GM10266 (cell line): ENCODE data around the gene MB.
"Not testable (repeated sequence)": the region's sequence is repeated elsewhere in the genome, so short reads cannot be mapped to it uniquely, and the experiment has no call there.

Source experiments
- DNase-seq: peaks from one replicate; pipeline ENCODE4 v3.0.0; 2012; ENCODE audit errors: extremely low spot score
- TF ChIP-seq, protein P1 (sequence below): IDR thresholded peaks from 2 replicates; pipeline ENCODE4 v1.5.1; 2012; ENCODE audit warnings: mild to moderate bottlenecking, low read depth; ENCODE audit not compliant: control insufficient read depth, insufficient read depth; ENCODE audit errors: missing control alignments

The MB gene

DNA sequence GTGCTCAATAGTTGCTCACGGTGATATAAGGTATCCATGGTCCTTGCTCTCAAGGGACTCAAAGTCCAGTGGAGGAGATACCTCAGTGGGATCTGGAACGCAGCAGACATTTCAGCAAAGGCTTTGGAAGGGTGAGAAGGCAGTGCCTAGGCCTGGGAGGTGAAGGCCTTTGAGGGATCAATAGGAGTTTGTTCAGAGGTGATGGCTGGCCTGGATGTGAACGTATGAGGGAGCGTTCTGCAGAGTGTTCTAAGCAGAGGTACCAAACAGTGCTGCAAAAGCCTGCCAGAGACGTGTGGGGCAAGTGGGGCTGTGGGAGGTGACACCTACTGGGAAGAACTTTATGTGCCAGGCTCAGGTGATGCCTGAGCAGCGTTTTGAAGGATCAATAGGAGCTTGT lies 7.4 kb upstream of the MB start:
- TF ChIP-seq, protein P1, sequence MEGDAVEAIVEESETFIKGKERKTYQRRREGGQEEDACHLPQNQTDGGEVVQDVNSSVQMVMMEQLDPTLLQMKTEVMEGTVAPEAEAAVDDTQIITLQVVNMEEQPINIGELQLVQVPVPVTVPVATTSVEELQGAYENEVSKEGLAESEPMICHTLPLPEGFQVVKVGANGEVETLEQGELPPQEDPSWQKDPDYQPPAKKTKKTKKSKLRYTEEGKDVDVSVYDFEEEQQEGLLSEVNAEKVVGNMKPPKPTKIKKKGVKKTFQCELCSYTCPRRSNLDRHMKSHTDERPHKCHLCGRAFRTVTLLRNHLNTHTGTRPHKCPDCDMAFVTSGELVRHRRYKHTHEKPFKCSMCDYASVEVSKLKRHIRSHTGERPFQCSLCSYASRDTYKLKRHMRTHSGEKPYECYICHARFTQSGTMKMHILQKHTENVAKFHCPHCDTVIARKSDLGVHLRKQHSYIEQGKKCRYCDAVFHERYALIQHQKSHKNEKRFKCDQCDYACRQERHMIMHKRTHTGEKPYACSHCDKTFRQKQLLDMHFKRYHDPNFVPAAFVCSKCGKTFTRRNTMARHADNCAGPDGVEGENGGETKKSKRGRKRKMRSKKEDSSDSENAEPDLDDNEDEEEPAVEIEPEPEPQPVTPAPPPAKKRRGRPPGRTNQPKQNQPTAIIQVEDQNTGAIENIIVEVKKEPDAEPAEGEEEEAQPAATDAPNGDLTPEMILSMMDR, result no peak
- DNase-seq, result no peak

DNA sequence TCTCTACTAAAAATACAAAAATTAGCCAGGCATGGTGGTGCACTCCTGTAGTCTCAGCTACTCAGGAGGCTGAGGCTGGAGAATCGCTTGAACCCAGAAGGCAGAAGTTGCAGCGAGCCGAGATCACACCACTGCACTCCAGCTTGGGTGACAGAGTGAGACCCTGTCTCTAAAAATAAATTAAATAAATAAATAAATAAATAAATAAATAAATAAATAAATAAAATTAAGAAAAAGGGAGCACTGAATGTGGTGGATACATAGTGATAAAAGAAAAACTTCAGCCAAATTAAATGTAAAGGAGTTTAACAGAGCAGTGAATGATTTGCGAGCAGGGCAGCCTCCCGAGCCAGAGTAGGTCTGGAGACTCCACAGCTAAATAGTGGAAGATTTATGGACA lies 6.8 kb upstream of the MB start:
- not testable (repeated sequence) for DNase-seq

DNA sequence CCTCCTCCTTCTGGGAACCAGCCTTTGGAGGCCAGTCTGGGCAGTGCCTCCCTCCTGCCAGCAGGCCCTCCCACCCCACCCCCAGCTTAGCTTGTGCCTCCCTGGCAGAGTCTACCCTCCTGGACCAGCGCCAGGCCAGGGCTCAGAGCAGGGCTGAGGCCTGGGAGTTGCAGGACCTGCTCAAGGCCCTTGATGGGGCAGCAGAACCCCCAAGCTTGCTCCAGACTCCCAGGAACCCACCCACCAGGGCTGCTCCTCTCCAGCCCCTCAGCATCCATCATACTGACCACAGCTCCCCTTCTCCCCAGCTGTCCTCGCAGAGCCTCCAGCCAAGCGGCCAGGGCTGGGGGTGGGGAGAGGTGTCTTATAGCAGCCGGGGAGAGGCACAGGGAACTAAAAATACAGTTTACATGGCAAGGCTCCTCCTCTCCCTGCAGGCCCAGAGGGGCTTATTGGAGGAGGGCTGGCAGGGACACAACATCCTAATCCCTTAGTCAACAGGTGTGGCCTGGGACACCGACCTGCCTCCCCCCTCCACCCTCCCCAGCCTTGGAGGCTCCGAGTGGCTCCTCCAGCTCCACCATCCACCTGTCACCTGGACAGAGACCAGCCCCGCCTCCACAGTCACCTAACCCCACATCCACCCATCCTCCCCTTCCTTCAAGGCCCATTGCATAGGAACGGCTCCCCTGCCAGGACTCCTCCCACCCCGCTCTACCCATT lies 5.2 kb upstream of the MB start:
- TF ChIP-seq, protein P1, result no peak
- DNase-seq, result no peak

DNA sequence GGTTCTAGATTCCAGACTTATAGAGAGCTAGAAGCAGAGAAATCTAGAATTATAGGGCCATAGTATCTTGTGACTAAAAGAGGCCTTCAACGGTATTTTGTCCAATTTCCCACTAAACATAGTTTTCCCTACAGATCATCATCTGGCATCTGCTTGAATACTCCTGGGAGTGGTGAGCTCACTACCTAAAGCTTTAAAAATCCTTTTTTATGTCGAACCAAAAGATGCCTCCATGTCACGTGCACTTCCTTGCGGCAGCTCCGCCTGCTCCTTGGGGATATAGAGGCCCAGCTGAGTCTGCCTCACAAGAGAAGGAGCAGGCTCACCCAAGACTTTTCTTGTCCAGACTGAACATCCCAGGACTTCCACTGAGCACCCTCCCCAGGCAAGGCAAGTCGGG lies 4.3 kb upstream of the MB start:
- TF ChIP-seq, protein P1, result no peak
- no peak for DNase-seq

DNA sequence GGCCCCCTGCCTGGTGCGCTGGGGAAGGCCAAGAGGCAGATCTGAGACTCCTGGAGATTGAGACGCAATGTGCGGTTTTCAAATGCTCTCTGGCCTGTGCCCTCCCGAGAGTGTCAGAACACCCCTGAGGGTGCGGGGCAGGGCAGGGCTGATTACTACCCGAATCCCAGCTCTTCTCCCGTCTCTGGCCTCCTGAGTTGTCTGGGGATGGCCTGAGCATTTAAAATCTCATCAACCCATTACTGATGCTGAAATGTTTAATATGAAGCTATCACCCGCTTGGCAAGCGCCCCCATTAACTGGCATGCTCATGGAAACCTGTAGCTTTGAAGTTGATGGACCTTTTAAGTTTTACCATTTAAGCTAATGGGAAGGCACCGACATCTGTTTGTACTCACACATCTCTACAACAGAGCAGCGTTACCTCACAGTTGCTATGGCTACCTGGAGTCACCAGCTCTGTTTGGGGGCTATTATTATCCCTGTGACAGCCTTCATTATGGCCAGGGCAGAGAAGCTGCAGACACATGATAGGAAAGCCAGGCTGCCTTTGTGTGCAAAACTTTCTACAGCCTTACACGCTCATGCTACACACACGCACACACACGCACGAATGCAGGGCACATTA lies 3.6 kb upstream of the MB start:
- DNase-seq, result no peak
- TF ChIP-seq, protein P1, result no peak

DNA sequence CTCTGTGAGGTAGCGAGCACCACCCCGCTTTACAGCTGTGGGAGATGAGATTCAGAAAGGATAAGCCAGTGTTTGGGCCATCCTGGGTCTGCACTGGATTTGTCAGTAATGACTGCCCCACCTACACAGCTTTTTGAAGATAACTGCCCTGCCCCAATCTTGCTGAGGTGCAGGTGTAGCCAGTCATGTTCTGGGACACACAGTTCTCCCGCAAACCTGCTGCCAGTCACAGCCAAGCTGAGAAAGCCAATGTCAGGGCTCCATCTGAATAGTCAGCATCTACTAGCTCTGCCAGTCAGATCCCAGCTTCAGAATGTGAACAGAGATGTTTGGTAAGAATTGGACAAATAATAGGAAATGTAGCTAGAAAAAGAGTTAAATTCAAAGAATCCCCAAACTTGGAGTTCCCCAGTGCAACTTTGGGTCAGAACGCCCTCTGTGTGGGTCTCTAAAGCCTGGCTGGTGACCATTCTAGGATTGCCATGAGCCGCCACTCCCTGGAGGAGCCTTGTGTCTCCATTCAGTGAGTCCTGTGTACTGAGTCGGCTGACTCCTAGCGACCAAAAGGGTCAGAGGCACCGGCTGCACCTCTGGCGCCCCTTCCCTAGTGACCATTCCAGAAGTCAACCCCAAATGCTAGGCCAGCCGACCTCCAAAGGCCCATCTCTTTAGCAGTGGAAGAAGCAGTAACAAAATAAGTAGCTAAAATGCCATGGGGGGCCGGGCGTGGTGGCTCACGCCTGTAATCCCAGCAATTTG lies 2.4 kb upstream of the MB start:
- DNase-seq, result no peak
- TF ChIP-seq, protein P1, result no peak

DNA sequence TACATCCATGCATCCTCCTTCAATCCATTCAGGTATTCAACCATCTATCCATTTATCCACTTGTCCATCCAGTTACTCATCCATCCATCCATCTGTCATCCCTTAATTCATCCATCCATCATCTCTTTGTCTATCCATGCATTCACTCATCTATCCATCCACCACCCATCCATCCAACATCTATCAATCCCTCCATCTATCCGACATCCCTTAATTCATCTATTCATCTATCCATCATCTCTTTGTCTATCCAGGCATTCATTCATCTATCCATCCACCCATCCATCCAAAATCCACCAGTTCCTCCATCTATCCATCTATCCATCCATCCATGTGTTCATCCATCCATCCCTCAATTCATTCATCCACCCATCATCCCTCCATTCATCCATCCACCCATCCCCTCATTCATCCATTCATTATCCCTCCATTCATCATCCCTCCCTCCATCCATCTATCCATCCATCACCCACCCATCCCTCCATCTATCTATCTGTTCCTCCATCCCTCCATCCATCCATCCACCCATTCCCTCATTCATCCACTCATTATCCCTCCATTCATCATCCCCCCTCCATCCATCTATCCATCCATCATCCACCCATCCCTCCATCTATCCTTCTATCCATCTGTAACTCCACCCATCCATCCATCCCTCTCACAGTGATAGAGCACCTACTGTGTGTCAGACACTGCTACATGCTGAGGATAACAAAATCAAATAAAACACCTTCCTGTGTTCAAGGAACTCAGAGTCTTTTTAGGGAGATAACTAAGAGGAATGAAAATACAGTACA lies 1.5 kb upstream of the MB start:
- no peak for DNase-seq
- TF ChIP-seq, protein P1, result no peak
